ENCODE results near the gene RENBP. TPM values are rescaled to one million over a fixed set of nuclear protein-coding genes. Genes with fewer than 3 reads are reported as not detected.

Gene RENBP
- total RNA-seq, 1 donor, result 4.3 TPM

DNA sequence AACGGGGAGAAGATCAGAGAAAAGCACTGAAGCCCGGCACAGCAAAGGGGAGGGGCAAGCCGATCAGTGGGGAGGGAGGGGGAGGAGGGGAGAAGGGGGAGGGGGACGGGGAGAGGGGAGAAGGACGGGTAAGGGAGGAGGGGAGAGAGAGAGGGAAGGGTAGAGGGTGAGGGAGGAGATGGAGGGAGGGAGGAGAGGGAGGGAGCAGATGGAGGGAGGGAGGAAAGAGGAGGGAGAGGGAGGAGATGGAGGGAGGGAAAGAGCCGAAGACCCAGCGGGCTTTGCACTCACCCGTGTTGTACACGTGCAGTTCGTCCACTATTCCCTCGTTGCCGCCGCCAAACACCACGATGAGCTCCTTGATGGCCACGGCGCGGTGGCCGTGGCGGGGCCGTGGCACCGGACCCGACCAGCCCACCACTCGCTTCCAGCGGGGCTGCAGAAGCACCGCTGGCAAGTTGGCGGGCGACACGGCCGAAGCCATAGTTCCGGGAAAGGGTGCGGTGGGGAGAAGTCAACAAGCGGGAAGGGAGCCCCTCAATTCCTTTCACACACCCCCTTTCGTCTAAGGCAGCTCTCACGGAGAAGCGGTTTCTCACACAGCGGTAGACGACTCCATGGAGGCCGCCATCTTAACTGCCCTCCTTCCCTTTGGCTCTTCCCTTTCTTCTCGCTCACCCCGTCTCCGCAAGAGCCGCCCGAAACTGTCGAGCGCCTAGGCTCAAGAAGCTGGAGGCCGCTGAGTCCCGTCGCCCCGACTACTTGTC, 26.1 kb upstream of the RENBP start:
- DNase-seq (ENCODE audit: low read depth), result peak; percentile 77
- peak overlapping the region; percentile 88 for H3K4me3 ChIP-seq (ENCODE audit: low read depth, low read length)
- TF ChIP-seq, protein P1, sequence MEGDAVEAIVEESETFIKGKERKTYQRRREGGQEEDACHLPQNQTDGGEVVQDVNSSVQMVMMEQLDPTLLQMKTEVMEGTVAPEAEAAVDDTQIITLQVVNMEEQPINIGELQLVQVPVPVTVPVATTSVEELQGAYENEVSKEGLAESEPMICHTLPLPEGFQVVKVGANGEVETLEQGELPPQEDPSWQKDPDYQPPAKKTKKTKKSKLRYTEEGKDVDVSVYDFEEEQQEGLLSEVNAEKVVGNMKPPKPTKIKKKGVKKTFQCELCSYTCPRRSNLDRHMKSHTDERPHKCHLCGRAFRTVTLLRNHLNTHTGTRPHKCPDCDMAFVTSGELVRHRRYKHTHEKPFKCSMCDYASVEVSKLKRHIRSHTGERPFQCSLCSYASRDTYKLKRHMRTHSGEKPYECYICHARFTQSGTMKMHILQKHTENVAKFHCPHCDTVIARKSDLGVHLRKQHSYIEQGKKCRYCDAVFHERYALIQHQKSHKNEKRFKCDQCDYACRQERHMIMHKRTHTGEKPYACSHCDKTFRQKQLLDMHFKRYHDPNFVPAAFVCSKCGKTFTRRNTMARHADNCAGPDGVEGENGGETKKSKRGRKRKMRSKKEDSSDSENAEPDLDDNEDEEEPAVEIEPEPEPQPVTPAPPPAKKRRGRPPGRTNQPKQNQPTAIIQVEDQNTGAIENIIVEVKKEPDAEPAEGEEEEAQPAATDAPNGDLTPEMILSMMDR (IDR thresholded peaks at IDR 0.05; ENCODE audit: insufficient read depth, low read depth, low read length), result no peak

DNA sequence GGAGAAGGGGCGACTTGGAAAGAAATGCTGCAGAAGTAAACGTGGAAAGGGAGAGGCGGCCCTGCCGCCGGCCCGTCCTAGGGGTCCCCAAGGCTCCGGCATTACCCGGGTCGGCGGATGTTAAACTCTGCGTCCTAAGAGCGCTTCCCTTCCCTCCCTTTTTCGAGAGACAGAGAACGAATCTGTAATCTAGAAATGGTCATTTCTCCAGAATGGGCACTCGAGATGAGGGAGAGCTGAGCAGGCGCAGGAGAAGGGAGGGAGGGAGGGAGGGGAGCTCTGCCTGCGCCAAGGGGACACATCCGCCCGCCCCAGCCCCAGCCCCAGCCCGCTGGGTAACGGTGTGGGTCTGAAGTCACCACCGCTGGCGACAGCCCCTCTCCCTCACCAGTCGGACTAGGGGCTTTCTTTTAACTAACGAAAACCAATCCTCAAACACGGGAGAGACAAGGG, 25.5 kb upstream of the RENBP start:
- peak overlapping the region; percentile 88 for H3K4me3 ChIP-seq (ENCODE audit: low read depth, low read length)
- TF ChIP-seq, protein P1 (IDR thresholded peaks at IDR 0.05; ENCODE audit: insufficient read depth, low read depth, low read length), result no peak
- DNase-seq (ENCODE audit: low read depth), result peak; percentile 38

DNA sequence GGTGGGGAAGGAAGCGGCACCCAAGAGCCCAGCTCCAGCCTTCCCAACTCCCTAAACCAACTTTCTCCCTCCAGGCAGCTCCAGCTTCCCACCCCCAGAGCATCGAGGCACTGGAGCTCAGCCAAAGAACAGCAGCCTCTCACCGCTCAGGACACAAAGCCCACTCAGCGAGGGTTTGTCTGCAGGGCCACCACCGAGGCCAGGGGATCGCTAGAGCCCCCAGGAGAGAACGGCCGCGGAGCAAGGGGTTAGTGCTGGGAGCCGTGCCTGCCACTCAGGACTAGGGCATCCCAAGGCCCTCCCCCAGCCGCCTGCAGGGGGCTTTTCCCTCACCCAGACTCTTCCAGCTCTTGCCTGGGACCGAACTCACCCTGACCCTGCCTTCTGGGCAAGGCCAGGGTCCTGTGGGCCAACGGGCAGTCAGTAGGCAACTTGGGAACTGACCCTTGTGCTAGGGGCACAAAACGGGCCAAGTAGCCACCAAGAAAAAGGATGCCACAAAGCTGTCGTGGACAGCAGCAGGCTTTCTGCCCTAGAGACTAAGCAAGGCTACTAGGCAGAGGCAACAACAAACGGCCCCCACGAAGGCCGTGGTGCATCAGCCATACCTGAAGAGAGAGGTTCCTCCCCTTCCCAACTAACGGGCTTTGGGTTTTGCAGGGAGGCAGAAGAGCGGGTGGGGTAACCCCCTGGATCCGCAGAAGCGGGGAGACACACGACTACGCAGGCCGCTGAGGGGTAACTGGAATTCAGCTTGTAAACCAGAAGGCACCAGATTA, 24.9 kb upstream of the RENBP start:
- H3K4me3 ChIP-seq (ENCODE audit: low read depth, low read length), result peak overlapping the region; percentile 88
- DNase-seq (ENCODE audit: low read depth), result no peak
- TF ChIP-seq, protein P1 (IDR thresholded peaks at IDR 0.05; ENCODE audit: insufficient read depth, low read depth, low read length), result no peak

DNA sequence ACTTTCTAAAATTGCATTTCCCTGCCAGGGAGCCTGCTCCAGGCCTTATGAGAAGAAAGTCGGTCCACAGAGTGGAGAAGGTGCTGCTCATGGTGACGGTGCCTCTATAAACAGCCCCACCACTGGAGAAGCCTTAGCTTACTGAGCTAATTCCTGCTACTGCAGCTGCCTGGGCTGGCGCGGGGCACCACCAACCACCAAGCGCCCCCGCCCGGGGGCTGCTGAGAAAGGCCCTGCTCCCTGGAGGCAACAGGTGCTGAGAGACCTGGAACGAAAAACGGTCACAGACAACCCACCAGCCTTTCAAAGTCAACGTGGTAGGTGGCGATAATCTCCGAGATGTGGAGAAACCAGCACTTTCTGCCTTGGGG, 24.3 kb upstream of the RENBP start:
- DNase-seq (ENCODE audit: low read depth), result no peak
- TF ChIP-seq, protein P1 (IDR thresholded peaks at IDR 0.05; ENCODE audit: insufficient read depth, low read depth, low read length), result no peak
- peak overlapping the region; percentile 88 for H3K4me3 ChIP-seq (ENCODE audit: low read depth, low read length)

DNA sequence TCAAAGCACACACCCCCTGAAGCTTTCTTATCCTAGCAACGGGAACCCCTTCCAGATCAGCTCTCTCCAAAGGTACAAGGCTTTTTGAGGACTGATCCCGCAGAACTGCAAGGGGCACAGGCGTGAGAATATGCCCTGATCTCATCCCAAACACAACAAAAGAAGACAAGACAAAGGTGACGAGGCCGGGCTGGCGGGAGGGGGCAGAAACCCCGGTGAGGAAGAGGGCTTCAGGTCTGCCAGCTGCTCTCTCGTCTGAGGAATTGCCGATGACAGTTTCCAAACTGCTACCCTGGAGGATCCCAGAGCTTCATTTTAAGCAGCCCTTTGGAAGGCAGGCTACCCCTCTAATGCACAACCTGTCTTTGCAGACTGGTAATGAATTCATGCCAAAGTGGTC, 23.8 kb upstream of the RENBP start:
- no peak for DNase-seq (ENCODE audit: low read depth)
- TF ChIP-seq, protein P1 (IDR thresholded peaks at IDR 0.05; ENCODE audit: insufficient read depth, low read depth, low read length), result no peak
- peak overlapping the region; percentile 88 for H3K4me3 ChIP-seq (ENCODE audit: low read depth, low read length)

DNA sequence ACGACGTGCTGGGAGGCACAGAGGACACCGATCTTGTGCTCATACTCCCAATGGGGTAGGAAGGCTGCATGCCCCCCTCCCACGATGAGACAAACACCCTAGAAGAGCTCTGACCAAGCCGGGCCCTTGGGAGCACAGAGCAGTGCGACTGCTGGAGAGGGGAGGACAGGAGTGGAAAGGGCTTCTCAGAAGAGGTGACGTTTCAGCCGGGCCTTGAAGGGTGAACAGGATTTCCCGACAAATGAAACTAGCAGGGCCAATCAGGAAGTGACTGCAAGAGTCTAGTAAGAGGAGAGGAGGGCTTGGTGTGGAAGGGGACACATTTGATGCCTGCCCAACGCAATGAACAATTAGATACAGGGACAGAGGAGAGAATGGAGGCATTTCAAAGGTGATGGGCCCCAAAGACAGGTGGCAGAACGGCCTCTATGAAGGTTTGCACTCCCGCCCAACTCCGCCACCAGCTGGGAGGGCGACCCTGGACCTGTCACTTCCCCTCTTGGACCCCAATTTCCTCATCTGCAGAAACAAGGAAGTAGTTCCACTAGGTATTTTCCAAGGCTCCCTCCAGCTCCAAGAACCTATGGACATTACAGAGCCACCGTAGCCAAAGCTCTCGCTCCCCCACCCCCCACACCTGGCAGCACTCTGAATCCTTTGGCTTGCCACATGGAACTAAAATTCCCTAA, 23.2 kb upstream of the RENBP start:
- H3K4me3 ChIP-seq (ENCODE audit: low read depth, low read length), result no peak overlapping the region
- TF ChIP-seq, protein P1 (IDR thresholded peaks at IDR 0.05; ENCODE audit: insufficient read depth, low read depth, low read length), result no peak

More for the DNA sequence above, 23.2 kb upstream of the RENBP start:
- no peak for DNase-seq (ENCODE audit: low read depth)

Data from fibroblast of villous mesenchyme (primary cell).